ENCODE results near the gene LRBA.

LRBA gene

GRCh38 chr4:150385606-150386005 lies 629.5 kb downstream of the LRBA start:
- DNase-seq = no peak

- no peak for DNase-seq
These were observed 630.8 kb downstream of the LRBA start for GRCh38 chr4:150384249-150384648.

- no peak for DNase-seq
These were observed 633.1 kb downstream of the LRBA start for GRCh38 chr4:150382028-150382427.

GRCh38 chr4:150381609-150382008 lies 633.5 kb downstream of the LRBA start:
- DNase-seq = no peak

- DNase-seq = no peak
These were observed 634.0 kb downstream of the LRBA start for GRCh38 chr4:150381036-150381435.

- no peak for DNase-seq
These were observed 635.6 kb downstream of the LRBA start for GRCh38 chr4:150379454-150379853.

GRCh38 chr4:150375025-150375424 lies 640.1 kb downstream of the LRBA start:
- no peak for DNase-seq

GRCh38 chr4:150371869-150372268 lies 643.2 kb downstream of the LRBA start:
- no peak for DNase-seq

GRCh38 chr4:150369434-150370380 lies 645.4 kb downstream of the LRBA start:
- no peak for DNase-seq

- DNase-seq = no peak
These were observed 646.4 kb downstream of the LRBA start for GRCh38 chr4:150368667-150369066.

- no peak for DNase-seq
These were observed 647.8 kb downstream of the LRBA start for GRCh38 chr4:150367326-150367725.

- no peak for DNase-seq
These were observed 648.5 kb downstream of the LRBA start for GRCh38 chr4:150366487-150366999.

GRCh38 chr4:150363721-150364688 lies 651.1 kb downstream of the LRBA start:
- no peak for DNase-seq

- DNase-seq = no peak
These were observed 656.4 kb downstream of the LRBA start for GRCh38 chr4:150358691-150359090.

GRCh38 chr4:150357829-150358228 lies 657.3 kb downstream of the LRBA start:
- DNase-seq = no peak

- no peak for DNase-seq
These were observed 659.1 kb downstream of the LRBA start for GRCh38 chr4:150355858-150356455.

- DNase-seq = no peak
These were observed 659.7 kb downstream of the LRBA start for GRCh38 chr4:150355418-150355817.

- no peak for DNase-seq
These were observed 660.8 kb downstream of the LRBA start for GRCh38 chr4:150354214-150354796.

GRCh38 chr4:150348079-150348478 lies 667.0 kb downstream of the LRBA start:
- DNase-seq = no peak

- DNase-seq = no peak
These were observed 669.8 kb downstream of the LRBA start for GRCh38 chr4:150345207-150345744.

- no peak for DNase-seq
These were observed 671.3 kb downstream of the LRBA start for GRCh38 chr4:150343796-150344195.

- no peak for DNase-seq
These were observed 672.1 kb downstream of the LRBA start for GRCh38 chr4:150342945-150343344.

Data from cerebellar nuclear complex (tissue), 1 donor.